ENCODE results near the gene MRGPRX4.

- no peak for TF ChIP-seq ZNF138 (CRISPR knock-in tag; conservative IDR thresholded peaks at IDR 0.05)
- no peak for TF ChIP-seq FOXJ3 (CRISPR knock-in tag; IDR thresholded peaks at IDR 0.05; ENCODE audit: borderline replicate concordance)
- no peak for TF ChIP-seq CTCF (IDR thresholded peaks at IDR 0.05)
- no peak for TF ChIP-seq FOXK1 (CRISPR knock-in tag; IDR thresholded peaks at IDR 0.05)
- TF ChIP-seq JUN (CRISPR knock-in tag; IDR thresholded peaks at IDR 0.05) = no peak
- no peak for TF ChIP-seq ZNF416 (CRISPR knock-in tag; IDR thresholded peaks at IDR 0.05)
- TF ChIP-seq ZNF232 (CRISPR knock-in tag; IDR thresholded peaks at IDR 0.05) = no peak
- no peak for TF ChIP-seq ATF6 (CRISPR knock-in tag; IDR thresholded peaks at IDR 0.05)
- no peak for TF ChIP-seq ZBTB43 (CRISPR knock-in tag; IDR thresholded peaks at IDR 0.05)
These were observed 32.5 kb upstream of the MRGPRX4 start for GRCh38 chr11:18140145-18140544.
